SK-N-SH treated with all-trans-retinoic acid at 6 μM for 48 hours (cell line): Measurements from ENCODE around the gene MATCAP1.

ENCODE experiments used
- ESRRG ChIP-seq: fragments of 250-450 bp; sonication (Bioruptor Pico); IDR thresholded peaks from 2 replicates; pipeline ENCODE4 v1.6.1; 2021; ENCODE audit warnings: mild to moderate bottlenecking
- POU6F1 ChIP-seq: fragments of 250-450 bp; sonication (Bioruptor Pico); IDR thresholded peaks from 2 replicates; pipeline ENCODE4 v1.8.0; 2021; ENCODE audit warnings: low read depth, mild to moderate bottlenecking, moderate library complexity, borderline replicate concordance
- PPARA ChIP-seq: fragments of 250-450 bp; sonication (Bioruptor Pico); IDR thresholded peaks from 2 replicates; pipeline ENCODE4 v1.5.0; 2020; ENCODE audit warnings: mild to moderate bottlenecking, borderline replicate concordance
- RARB ChIP-seq: fragments of 250-450 bp; sonication (Bioruptor Pico); IDR thresholded peaks from 2 replicates; pipeline ENCODE4 v1.8.0; 2021; ENCODE audit warnings: mild to moderate bottlenecking, moderate library complexity
- TCF4 ChIP-seq: fragments of 250-450 bp; sonication (Bioruptor Pico); IDR thresholded peaks from 2 replicates; pipeline ENCODE4 v1.8.0; 2021; ENCODE audit warnings: mild to moderate bottlenecking, moderate library complexity, borderline replicate concordance
- TSHZ2 ChIP-seq: fragments of 250-450 bp; sonication (Bioruptor Pico); IDR thresholded peaks from 2 replicates; pipeline ENCODE4 v1.5.0; 2020; ENCODE audit warnings: mild to moderate bottlenecking, moderate library complexity
- ZC3H10 ChIP-seq: fragments of 250-450 bp; sonication (Bioruptor Pico); IDR thresholded peaks from 2 replicates; pipeline ENCODE4 v1.5.1; 2021; ENCODE audit warnings: mild to moderate bottlenecking, moderate library complexity
- ZFP30 ChIP-seq: fragments of 450-650 bp; formaldehyde crosslinking; IDR thresholded peaks from 2 replicates; pipeline ENCODE4 v1.5.0; 2022; ENCODE audit warnings: mild to moderate bottlenecking, moderate library complexity

GRCh38 chr16:67162506-67163163, 21.1 kb downstream of the MATCAP1 start:
- TF ChIP-seq PPARA (CRISPR knock-in tag) (no peak), TSHZ2 (CRISPR knock-in tag) (no peak), ESRRG (CRISPR knock-in tag) (no peak), TCF4 (CRISPR knock-in tag) (no peak), POU6F1 (no peak), ZC3H10 (CRISPR knock-in tag) (no peak), RARB (no peak), ZFP30 (CRISPR knock-in tag) (no peak)
